Cardiac muscle cell (in vitro differentiated cells and primary cell): ENCODE measurements around the gene CMTM7. TPM values are rescaled to one million over a fixed set of nuclear protein-coding genes. Genes with fewer than 3 reads are reported as not detected.

ENCODE experiments used
- DNase-seq, 2 donors: peaks; one replicate each; pipeline versions ENCODE4 v3.0.0 to v3.0.0-alpha.2; 2010 to 2017; ENCODE audit warnings: low read depth in 1 of 2, low spot score in 1 of 2
- H3K27ac ChIP-seq: fragments of 200-600 bp; sonication (generic); 2 replicates; pipeline ENCODE4 v1.5.1; 2016
- H3K27me3 ChIP-seq: fragments of 200-600 bp; sonication (generic); 2 replicates; pipeline ENCODE4 v1.6.0; 2016; ENCODE audit warnings: control low read depth
- H3K36me3 ChIP-seq: fragments of 200-600 bp; sonication (generic); 2 replicates; pipeline ENCODE4 v1.5.1; 2016; ENCODE audit warnings: control low read depth
- H3K4me1 ChIP-seq: fragments of 200-600 bp; sonication (generic); 2 replicates; pipeline ENCODE4 v1.8.1; 2017; ENCODE audit warnings: low read depth, mild to moderate bottlenecking, mixed run types
- H3K4me3 ChIP-seq: fragments of 200-600 bp; sonication (generic); 2 replicates; pipeline ENCODE4 v1.5.1; 2016; ENCODE audit warnings: mild to moderate bottlenecking
- H3K9me3 ChIP-seq: fragments of 200-600 bp; sonication (generic); 2 replicates; pipeline ENCODE4 v1.5.1; 2017; ENCODE audit warnings: low read depth, mild to moderate bottlenecking, control low read depth
- polyA plus RNA-seq: library from polyadenylated mRNA; unstranded; fragments of >200 nt; fragmentation: Nextera tagmentation; extraction: Ambion mirVana; gene quantifications from 2 replicates; pipeline ENCODE4 v1.2.1, GENCODE V29; 2016
- total RNA-seq: library from RNA; depleted of rRNA; stranded (reverse); fragments of >200 nt; gene quantifications from 2 replicates; pipeline ENCODE4 v1.2.3, GENCODE V29; 2016
- TF ChIP-seq, protein P1 (sequence below): IDR thresholded peaks from 2 replicates; pipeline ENCODE4 v1.5.1; 2012; ENCODE audit warnings: low read depth, mild to moderate bottlenecking, low read length

Gene CMTM7
- total and polyA plus RNA-seq, 2 experiments from 2014 or later: 24.2 to 42.4 TPM

DNA sequence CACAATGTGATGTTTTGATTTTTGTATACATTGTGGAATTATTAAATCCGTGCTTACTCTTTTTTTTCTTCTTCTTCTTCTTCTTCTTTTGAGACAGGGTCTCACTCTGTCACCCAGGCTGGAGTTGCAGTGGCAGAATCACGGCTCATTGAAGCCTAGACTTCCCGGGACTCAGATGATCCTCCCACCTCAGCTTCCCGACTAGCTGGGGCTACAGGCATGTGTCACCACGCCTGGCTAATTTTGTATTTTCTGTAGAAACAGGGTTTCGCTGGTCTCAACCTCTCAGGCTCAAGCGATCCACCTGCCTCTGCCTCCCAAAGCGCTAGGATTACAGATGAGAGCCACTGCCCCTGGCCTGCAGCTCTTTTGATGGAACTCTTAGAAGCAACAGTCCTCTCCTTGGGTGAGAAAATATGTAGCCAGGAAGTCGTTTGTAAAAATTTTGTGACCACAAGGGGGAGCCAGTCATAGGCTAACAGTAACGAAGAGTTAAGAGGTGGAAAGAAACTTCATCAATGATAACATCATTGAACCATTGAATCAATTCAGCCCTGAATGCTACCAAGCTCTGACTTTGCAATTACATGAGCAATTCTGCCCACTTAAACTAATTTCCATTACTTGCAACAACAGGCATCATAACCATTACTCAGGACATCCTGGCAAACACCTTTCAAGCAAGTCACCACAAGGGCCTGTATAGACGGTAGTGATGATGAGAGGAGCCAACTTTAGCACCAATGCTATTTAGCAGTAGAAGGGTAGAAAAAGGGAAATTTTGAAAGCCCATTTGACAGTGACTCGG is 16.7 kb upstream of the CMTM7 start:
- H3K9me3 ChIP-seq: no peaks in the 10 kb centered on the region
- H3K4me3 ChIP-seq: no peak overlapping the region
- no peak overlapping the region for H3K27ac ChIP-seq
- DNase-seq: peak; percentile 81 to 84
- no peaks in the 10 kb centered on the region for H3K36me3 ChIP-seq
- H3K4me1 ChIP-seq: peaks cover 2% of the 10 kb centered on the region
- no peaks in the 10 kb centered on the region for H3K27me3 ChIP-seq
- TF ChIP-seq, protein P1, sequence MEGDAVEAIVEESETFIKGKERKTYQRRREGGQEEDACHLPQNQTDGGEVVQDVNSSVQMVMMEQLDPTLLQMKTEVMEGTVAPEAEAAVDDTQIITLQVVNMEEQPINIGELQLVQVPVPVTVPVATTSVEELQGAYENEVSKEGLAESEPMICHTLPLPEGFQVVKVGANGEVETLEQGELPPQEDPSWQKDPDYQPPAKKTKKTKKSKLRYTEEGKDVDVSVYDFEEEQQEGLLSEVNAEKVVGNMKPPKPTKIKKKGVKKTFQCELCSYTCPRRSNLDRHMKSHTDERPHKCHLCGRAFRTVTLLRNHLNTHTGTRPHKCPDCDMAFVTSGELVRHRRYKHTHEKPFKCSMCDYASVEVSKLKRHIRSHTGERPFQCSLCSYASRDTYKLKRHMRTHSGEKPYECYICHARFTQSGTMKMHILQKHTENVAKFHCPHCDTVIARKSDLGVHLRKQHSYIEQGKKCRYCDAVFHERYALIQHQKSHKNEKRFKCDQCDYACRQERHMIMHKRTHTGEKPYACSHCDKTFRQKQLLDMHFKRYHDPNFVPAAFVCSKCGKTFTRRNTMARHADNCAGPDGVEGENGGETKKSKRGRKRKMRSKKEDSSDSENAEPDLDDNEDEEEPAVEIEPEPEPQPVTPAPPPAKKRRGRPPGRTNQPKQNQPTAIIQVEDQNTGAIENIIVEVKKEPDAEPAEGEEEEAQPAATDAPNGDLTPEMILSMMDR: peak; percentile 58

DNA sequence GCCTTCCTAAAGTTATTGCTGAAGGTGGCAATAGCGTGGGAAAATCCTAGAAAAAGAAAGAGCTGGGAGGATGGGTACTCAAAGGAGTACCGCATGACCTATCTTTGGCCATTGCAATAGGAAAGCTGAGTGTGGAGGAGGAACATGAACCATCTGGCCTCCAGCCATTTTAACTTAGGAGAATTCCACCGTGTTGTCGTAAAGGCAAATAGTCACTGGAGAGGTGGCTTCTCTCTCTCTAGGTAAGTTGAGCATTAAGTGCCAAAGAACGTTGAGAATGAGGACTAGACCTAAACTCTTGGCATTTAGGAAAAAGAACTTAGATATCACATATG is 16.1 kb upstream of the CMTM7 start:
- DNase-seq: peak in 1 of 2 donors; percentile 72

DNA sequence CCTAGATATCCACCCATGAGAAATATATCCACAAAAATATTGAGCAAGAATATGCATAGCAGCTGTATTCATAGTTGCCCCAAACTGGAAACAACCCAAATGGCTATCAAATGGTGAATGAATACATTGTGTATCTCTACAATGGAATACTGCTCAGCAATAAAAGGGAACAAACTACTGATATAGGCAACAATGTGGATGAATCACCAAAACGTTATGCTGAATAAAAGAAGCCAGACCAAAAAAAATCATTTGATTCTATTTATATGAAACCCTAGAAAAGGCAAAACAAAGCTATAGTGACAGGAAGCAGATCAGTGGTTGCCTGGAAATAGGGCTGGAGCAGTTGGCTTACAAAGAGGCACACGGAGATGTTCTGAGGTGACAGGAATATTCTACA is 15.5 kb upstream of the CMTM7 start:
- Histone ChIP-seq H3K4me3 (no peak overlapping the region), H3K4me1 (peaks cover 8% of the 10 kb centered on the region), H3K27me3 (no peaks in the 10 kb centered on the region), H3K9me3 (no peaks in the 10 kb centered on the region), H3K27ac (no peak overlapping the region), H3K36me3 (no peaks in the 10 kb centered on the region)
- TF ChIP-seq, protein P1: no peak
- DNase-seq: peak in 1 of 2 donors; percentile 93

More for the DNA sequence above, 16.1 kb upstream of the CMTM7 start:
- Histone ChIP-seq H3K36me3 (no peaks in the 10 kb centered on the region), H3K9me3 (no peaks in the 10 kb centered on the region), H3K27ac (no peak overlapping the region), H3K4me1 (peaks cover 8% of the 10 kb centered on the region), H3K27me3 (no peaks in the 10 kb centered on the region), H3K4me3 (no peak overlapping the region)
- TF ChIP-seq, protein P1: no peak

DNA sequence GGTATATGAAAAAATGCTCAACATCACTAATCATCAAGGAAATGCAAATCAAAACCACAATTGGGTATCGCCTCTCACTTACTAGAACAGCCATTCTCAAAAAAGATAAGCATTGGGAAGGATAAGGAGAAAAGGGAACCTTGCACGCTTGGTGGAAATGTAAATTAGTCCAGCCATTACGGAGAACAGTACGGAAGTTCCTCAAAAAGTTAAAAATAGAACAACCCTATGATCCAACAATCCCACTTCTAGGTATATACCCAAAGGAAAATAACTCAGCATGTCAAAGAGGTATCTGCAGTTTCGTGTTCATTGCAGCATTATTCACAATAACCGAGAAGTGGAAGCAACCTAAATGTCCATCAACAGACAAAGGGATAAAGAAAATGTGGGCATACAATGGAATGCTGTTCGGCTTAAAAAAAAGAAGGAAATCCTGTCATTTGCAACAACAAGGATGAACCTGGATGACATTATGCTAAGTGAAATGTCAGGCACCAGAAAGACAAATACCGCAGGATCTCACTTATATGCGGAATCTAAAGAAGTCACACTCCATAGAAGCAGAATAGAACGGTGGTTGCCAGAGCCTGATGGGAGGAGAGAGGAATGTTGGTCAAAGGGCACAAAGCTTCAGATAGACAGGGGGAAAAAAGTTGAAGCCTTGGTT is 11.7 kb upstream of the CMTM7 start:
- Histone ChIP-seq H3K4me1 (peaks cover 8% of the 10 kb centered on the region), H3K27ac (no peak overlapping the region), H3K27me3 (no peaks in the 10 kb centered on the region), H3K36me3 (no peaks in the 10 kb centered on the region), H3K9me3 (no peaks in the 10 kb centered on the region), H3K4me3 (no peak overlapping the region)
- no peak for DNase-seq
- TF ChIP-seq, protein P1: no peak

DNA sequence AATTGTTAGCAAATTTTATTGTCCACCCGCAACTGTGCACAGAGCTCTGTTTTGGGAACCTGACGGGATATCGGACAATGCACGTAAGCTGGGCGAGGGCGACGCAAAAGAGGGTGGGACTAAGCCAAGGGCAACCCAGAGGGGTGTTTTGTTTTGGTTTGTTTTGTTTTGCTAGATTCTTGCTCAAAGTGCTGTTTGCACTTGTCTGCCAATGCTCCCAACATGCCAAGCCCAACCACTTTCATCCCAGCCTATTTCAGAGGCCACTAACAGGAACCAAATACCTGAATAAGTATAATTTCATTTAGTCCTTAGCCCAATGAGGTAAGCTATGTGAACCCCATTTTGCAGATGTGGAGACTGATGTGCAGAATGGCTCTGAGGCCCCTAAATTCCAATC is 9.7 kb upstream of the CMTM7 start:
- Histone ChIP-seq H3K9me3 (no peaks in the 10 kb centered on the region), H3K4me3 (no peak overlapping the region), H3K36me3 (no peaks in the 10 kb centered on the region), H3K27me3 (no peaks in the 10 kb centered on the region), H3K27ac (no peak overlapping the region), H3K4me1 (peaks cover 8% of the 10 kb centered on the region)
- DNase-seq: no peak
- TF ChIP-seq, protein P1: no peak
